Embryonic facial prominence (tissue), 1 donor: ENCODE data around the gene ATXN1.
"Not testable (repeated sequence)": the region's sequence is repeated elsewhere in the genome, so short reads cannot be mapped to it uniquely, and the experiment has no call there.

ENCODE experiments used
- DNase-seq: peaks from one replicate; pipeline ENCODE4 v3.0.0-alpha.2; 2016; ENCODE audit errors: extremely low spot score

The ATXN1 gene

GRCh38 chr6:16615215-16615614 is 146.0 kb downstream of the ATXN1 start:
- not testable (repeated sequence) for DNase-seq

- not testable (repeated sequence) for DNase-seq
Observed at GRCh38 chr6:16614143-16614542, 147.1 kb downstream of the ATXN1 start.

- DNase-seq, result not testable (repeated sequence)
Observed at GRCh38 chr6:16613504-16613903, 147.8 kb downstream of the ATXN1 start.

- DNase-seq, result no peak
Observed at GRCh38 chr6:16608444-16608843, 152.8 kb downstream of the ATXN1 start.

GRCh38 chr6:16602035-16602434 is 159.2 kb downstream of the ATXN1 start:
- DNase-seq, result no peak

GRCh38 chr6:16600701-16601100 is 160.6 kb downstream of the ATXN1 start:
- DNase-seq, result no peak

GRCh38 chr6:16600026-16600425 is 161.2 kb downstream of the ATXN1 start:
- no peak for DNase-seq

- no peak for DNase-seq
Observed at GRCh38 chr6:16596616-16597331, 164.5 kb downstream of the ATXN1 start.

GRCh38 chr6:16595514-16596120 is 165.6 kb downstream of the ATXN1 start:
- DNase-seq, result no peak

GRCh38 chr6:16594849-16595248 is 166.4 kb downstream of the ATXN1 start:
- no peak for DNase-seq

- no peak for DNase-seq
Observed at GRCh38 chr6:16592223-16592911, 168.9 kb downstream of the ATXN1 start.

- no peak for DNase-seq
Observed at GRCh38 chr6:16591396-16592222, 169.7 kb downstream of the ATXN1 start.

- DNase-seq, result no peak
Observed at GRCh38 chr6:16585805-16586204, 175.5 kb downstream of the ATXN1 start.

- no peak for DNase-seq
Observed at GRCh38 chr6:16583144-16583762, 178.0 kb downstream of the ATXN1 start.

- no peak for DNase-seq
Observed at GRCh38 chr6:16582446-16583143, 178.7 kb downstream of the ATXN1 start.

- no peak for DNase-seq
Observed at GRCh38 chr6:16578695-16579285, 182.5 kb downstream of the ATXN1 start.

- no peak for DNase-seq
Observed at GRCh38 chr6:16576451-16577368, 184.6 kb downstream of the ATXN1 start.

GRCh38 chr6:16575655-16576054 is 185.6 kb downstream of the ATXN1 start:
- DNase-seq, result no peak

GRCh38 chr6:16572943-16573342 is 188.3 kb downstream of the ATXN1 start:
- DNase-seq, result no peak
